ENCODE data around the gene BEND5. TPM values are rescaled to one million over a fixed set of nuclear protein-coding genes. Genes with fewer than 3 reads are reported as not detected.

Gene BEND5
- total and polyA plus RNA-seq, 10 of the 15 experiments (the other 5 are each of a cell fraction or from before 2014, with no cell fraction given): 0.26 TPM; not detected in 9

DNA sequence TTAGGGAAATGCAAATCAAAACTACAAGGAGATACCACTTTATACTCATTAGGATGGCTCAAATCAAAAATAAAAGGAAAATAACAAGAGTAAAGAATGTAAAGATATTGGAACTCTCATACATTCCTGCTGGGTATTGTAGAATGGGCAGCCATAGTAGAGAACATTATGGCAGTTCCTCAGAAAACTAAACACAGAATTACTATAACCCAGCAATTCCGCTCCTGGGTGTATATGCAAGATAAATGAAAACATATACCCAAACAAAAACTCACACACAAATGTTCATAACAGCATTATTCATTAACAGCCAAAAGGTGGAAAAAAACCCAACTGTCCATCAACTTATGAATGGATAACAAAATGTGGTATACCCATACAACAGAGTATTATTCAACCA lies 11.4 kb downstream of the BEND5 start:
- no peak overlapping the region for H3K4me2 ChIP-seq (ENCODE audit: control insufficient read depth, insufficient read depth)
- H3K4me3 ChIP-seq: no peak overlapping the region
- FAIRE-seq (no peak), ATAC-seq (no peak), DNase-seq (ENCODE audit: low read depth, low spot score) (no peak)
- intact Hi-C loops (cut with micrococcal nuclease; ENCODE audit: unreplicated experiment): no loop called here
- SMC1A ChIA-PET (ENCODE audit: uncharacterized antibody, unreplicated experiment): no interaction called here
- BruUV-seq (replicated peaks): no TSS peak
- H4K20me1 ChIP-seq (ENCODE audit: control insufficient read depth, insufficient read depth): no peaks in the 10 kb centered on the region
- no peaks in the 10 kb centered on the region for H3K4me1 ChIP-seq (ENCODE audit: control insufficient read depth, insufficient read depth, low read length)
- no peak overlapping the region for H3K9ac ChIP-seq (ENCODE audit: control insufficient read depth, insufficient read depth, low read length)
- H3K27ac ChIP-seq (ENCODE audit: control insufficient read depth, insufficient read depth): no peak overlapping the region
- H3K36me3 ChIP-seq (ENCODE audit: control insufficient read depth in 2 of 2, insufficient read depth in 2 of 2, low read length in 1 of 2): no peaks in the 10 kb centered on the region
- in situ Hi-C loops (cut with MboI): no loop called here
- CTCF ChIA-PET: interaction anchor here (1.0 kb wide), 1 partner anchor 52 kb away, joined by 5 read pairs; no protein-coding TSS in a partner anchor
- H3K79me2 ChIP-seq (ENCODE audit: control insufficient read depth, insufficient read depth, low read length): no peaks in the 10 kb centered on the region
- no peaks in the 10 kb centered on the region for H3K27me3 ChIP-seq (replicated peaks in 1 of 2; ENCODE audit: control insufficient read depth in 2 of 2, insufficient read depth in 2 of 2, low read length in 1 of 2)
- POLR2A ChIA-PET: no interaction called here
- H2AFZ ChIP-seq (ENCODE audit: control insufficient read depth, low read depth, low read length): no peak overlapping the region
- RAD21 ChIA-PET (ENCODE audit: unreplicated experiment): no interaction called here
- 46% methylated on average over 1 of the region's 1 CpG for WGBS (ENCODE audit: insufficient coverage, insufficient replicate concordance, low lambda C conversion rate, missing lambda C conversion rate)
- no peaks in the 10 kb centered on the region for H3K9me3 ChIP-seq (replicated peaks; ENCODE audit: control insufficient read depth, insufficient read depth, low read length)
- TF ChIP-seq, protein P1, sequence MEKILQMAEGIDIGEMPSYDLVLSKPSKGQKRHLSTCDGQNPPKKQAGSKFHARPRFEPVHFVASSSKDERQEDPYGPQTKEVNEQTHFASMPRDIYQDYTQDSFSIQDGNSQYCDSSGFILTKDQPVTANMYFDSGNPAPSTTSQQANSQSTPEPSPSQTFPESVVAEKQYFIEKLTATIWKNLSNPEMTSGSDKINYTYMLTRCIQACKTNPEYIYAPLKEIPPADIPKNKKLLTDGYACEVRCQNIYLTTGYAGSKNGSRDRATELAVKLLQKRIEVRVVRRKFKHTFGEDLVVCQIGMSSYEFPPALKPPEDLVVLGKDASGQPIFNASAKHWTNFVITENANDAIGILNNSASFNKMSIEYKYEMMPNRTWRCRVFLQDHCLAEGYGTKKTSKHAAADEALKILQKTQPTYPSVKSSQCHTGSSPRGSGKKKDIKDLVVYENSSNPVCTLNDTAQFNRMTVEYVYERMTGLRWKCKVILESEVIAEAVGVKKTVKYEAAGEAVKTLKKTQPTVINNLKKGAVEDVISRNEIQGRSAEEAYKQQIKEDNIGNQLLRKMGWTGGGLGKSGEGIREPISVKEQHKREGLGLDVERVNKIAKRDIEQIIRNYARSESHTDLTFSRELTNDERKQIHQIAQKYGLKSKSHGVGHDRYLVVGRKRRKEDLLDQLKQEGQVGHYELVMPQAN (conservative IDR thresholded peaks at IDR 0.05): no peak
- TF ChIP-seq RCOR1 (conservative IDR thresholded peaks at IDR 0.05; ENCODE audit: low read depth, low read length): no peak
- TF ChIP-seq ZBED1 (IDR thresholded peaks at IDR 0.05; ENCODE audit: borderline replicate concordance): no peak
- no peak for TF ChIP-seq BCLAF1 (IDR thresholded peaks at IDR 0.05)
- no peak for TF ChIP-seq IRF4 (IDR thresholded peaks at IDR 0.05; ENCODE audit: low read depth, low read length)
- TF ChIP-seq SREBF2 (IDR thresholded peaks at IDR 0.05; ENCODE audit: low read length): no peak
- TF ChIP-seq RAD21 (IDR thresholded peaks at IDR 0.05; ENCODE audit: insufficient read depth, low read depth, low read length): no peak
- TF ChIP-seq MEF2B (IDR thresholded peaks at IDR 0.05; ENCODE audit: partially characterized antibody, poor library complexity, severe bottlenecking): no peak
- TF ChIP-seq SPI1 (IDR thresholded peaks at IDR 0.05; ENCODE audit: borderline replicate concordance, insufficient read depth, low read depth, low read length): no peak
- TF ChIP-seq POLR2AphosphoS2 (IDR thresholded peaks at IDR 0.05; ENCODE audit: low read depth, low read length): no peak
- no peak for TF ChIP-seq JUNB (IDR thresholded peaks at IDR 0.05)
- TF ChIP-seq FOS (IDR thresholded peaks at IDR 0.05; ENCODE audit: borderline replicate concordance, extremely low read depth, insufficient read length): no peak
- TF ChIP-seq IKZF1 (conservative IDR thresholded peaks at IDR 0.05): no peak
- no peak for TF ChIP-seq ASH2L (IDR thresholded peaks at IDR 0.05; ENCODE audit: borderline replicate concordance, low read depth)
- TF ChIP-seq, protein P2, sequence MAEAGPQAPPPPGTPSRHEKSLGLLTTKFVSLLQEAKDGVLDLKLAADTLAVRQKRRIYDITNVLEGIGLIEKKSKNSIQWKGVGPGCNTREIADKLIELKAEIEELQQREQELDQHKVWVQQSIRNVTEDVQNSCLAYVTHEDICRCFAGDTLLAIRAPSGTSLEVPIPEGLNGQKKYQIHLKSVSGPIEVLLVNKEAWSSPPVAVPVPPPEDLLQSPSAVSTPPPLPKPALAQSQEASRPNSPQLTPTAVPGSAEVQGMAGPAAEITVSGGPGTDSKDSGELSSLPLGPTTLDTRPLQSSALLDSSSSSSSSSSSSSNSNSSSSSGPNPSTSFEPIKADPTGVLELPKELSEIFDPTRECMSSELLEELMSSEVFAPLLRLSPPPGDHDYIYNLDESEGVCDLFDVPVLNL (IDR thresholded peaks at IDR 0.05; ENCODE audit: low read depth, low read length): no peak
- TF ChIP-seq, protein P3, sequence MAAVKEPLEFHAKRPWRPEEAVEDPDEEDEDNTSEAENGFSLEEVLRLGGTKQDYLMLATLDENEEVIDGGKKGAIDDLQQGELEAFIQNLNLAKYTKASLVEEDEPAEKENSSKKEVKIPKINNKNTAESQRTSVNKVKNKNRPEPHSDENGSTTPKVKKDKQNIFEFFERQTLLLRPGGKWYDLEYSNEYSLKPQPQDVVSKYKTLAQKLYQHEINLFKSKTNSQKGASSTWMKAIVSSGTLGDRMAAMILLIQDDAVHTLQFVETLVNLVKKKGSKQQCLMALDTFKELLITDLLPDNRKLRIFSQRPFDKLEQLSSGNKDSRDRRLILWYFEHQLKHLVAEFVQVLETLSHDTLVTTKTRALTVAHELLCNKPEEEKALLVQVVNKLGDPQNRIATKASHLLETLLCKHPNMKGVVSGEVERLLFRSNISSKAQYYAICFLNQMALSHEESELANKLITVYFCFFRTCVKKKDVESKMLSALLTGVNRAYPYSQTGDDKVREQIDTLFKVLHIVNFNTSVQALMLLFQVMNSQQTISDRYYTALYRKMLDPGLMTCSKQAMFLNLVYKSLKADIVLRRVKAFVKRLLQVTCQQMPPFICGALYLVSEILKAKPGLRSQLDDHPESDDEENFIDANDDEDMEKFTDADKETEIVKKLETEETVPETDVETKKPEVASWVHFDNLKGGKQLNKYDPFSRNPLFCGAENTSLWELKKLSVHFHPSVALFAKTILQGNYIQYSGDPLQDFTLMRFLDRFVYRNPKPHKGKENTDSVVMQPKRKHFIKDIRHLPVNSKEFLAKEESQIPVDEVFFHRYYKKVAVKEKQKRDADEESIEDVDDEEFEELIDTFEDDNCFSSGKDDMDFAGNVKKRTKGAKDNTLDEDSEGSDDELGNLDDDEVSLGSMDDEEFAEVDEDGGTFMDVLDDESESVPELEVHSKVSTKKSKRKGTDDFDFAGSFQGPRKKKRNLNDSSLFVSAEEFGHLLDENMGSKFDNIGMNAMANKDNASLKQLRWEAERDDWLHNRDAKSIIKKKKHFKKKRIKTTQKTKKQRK (IDR thresholded peaks at IDR 0.05; ENCODE audit: low read depth, low read length): no peak
- no peak for TF ChIP-seq CBFB (IDR thresholded peaks at IDR 0.05; ENCODE audit: low read depth)

Data from GM12878 (cell line).